IMR-90 (cell line): ENCODE results near the gene PAFAH1B2. TPM values are rescaled to one million over a fixed set of nuclear protein-coding genes. Genes with fewer than 3 reads are reported as not detected.

Experiments used
- ATAC-seq: fragments of 200-7000 bp; cut with Tn5 transposase; 2 replicates; pipeline ENCODE4 v1.9.1; 2020; ENCODE audit warnings: low read depth, mild to moderate bottlenecking, moderate library complexity
- BruUV-seq: library from RNA; stranded (reverse); fragments of 400-500 nt; replicated peaks from 2 replicates; lab custom pipeline; 2021; lab: Mats Ljungman, UMichigan
- CTCF ChIA-PET: fragments of 300-600 bp; formaldehyde crosslinking; extraction: SDS; loops from one replicate; lab custom pipeline; 2021; ENCODE audit warnings: antibody characterized with exemption; lab: Yijun Ruan, JAX
- POLR2A ChIA-PET: fragments of 300-600 bp; sonication (Branson Sonifier 250); formaldehyde crosslinking; loops from one replicate; lab custom pipeline; 2022; ENCODE audit warnings: antibody characterized with exemption; ENCODE audit not compliant: unreplicated experiment; lab: Charles Lee
- DNase-seq: peaks from one replicate; pipeline ENCODE4 v3.0.0; 2013
- H2AFZ ChIP-seq: replicated peaks from 2 replicates; pipeline ENCODE3; 2013; ENCODE audit warnings: low read length, mild to moderate bottlenecking; ENCODE audit not compliant: poor library complexity
- H2AK5ac ChIP-seq: 2 replicates; pipeline ENCODE4 v1.6.1; 2013; ENCODE audit warnings: low read depth, low read length, inconsistent platforms
- H2AK9ac ChIP-seq: replicated peaks from 2 replicates; pipeline ENCODE3; 2013; ENCODE audit warnings: mild to moderate bottlenecking, low read depth, low read length, moderate library complexity; ENCODE audit not compliant: poor library complexity
- H2BK120ac ChIP-seq: 2 replicates; pipeline ENCODE4 v1.6.1; 2013; ENCODE audit warnings: low read depth, low read length, inconsistent platforms
- H2BK15ac ChIP-seq: 3 replicates; pipeline ENCODE4 v1.6.1; 2013; ENCODE audit warnings: low read depth, low read length, inconsistent platforms
- H2BK20ac ChIP-seq: 2 replicates; pipeline ENCODE4 v1.6.1; 2013; ENCODE audit warnings: low read depth, mild to moderate bottlenecking, inconsistent platforms, low read length, moderate library complexity
- H2BK5ac ChIP-seq: 2 replicates; pipeline ENCODE4 v1.6.1; 2013; ENCODE audit warnings: mild to moderate bottlenecking, low read depth, low read length, inconsistent platforms; ENCODE audit not compliant: poor library complexity, severe bottlenecking
- H3K14ac ChIP-seq: replicated peaks from 2 replicates; pipeline ENCODE4 v1.6.1; 2013; ENCODE audit warnings: low read depth, low read length, inconsistent platforms
- H3K18ac ChIP-seq: 2 replicates; pipeline ENCODE4 v1.6.1; 2013; ENCODE audit warnings: low read depth, low read length, control low read depth
- H3K23ac ChIP-seq: 2 replicates; pipeline ENCODE4 v1.6.1; 2013; ENCODE audit warnings: low read depth, low read length, inconsistent platforms
- H3K27ac ChIP-seq: 2 replicates; pipeline ENCODE4 v1.5.1; 2013; ENCODE audit warnings: mild to moderate bottlenecking, control low read depth, low read length; ENCODE audit not compliant: insufficient read depth
- H3K27me3 ChIP-seq: 2 replicates; pipeline ENCODE4 v1.6.1; 2013; ENCODE audit warnings: low read length; ENCODE audit not compliant: control insufficient read depth, insufficient read depth
- H3K36me3 ChIP-seq: 2 replicates; pipeline ENCODE4 v1.6.1; 2013; ENCODE audit warnings: low read length, mixed read lengths; ENCODE audit not compliant: control insufficient read depth, insufficient read depth
- H3K4ac ChIP-seq: 2 replicates; pipeline ENCODE4 v1.6.1; 2013; ENCODE audit warnings: low read depth, low read length, inconsistent platforms
- H3K4me1 ChIP-seq: 2 replicates; pipeline ENCODE4 v1.6.1; 2013; ENCODE audit warnings: low read length, mixed read lengths; ENCODE audit not compliant: control insufficient read depth, insufficient read depth
- H3K4me2 ChIP-seq: 2 replicates; pipeline ENCODE4 v1.6.1; 2013; ENCODE audit warnings: low read depth, mild to moderate bottlenecking, control low read depth, low read length, moderate library complexity
- H3K4me3 ChIP-seq: 2 replicates; pipeline ENCODE4 v1.5.1; 2013; ENCODE audit warnings: low read depth, mild to moderate bottlenecking, control low read depth, low read length, moderate library complexity; ENCODE audit not compliant: insufficient read depth
- H3K56ac ChIP-seq: 2 replicates; pipeline ENCODE4 v1.6.1; 2013; ENCODE audit warnings: low read length, inconsistent platforms; ENCODE audit not compliant: insufficient read depth; ENCODE audit errors: extremely low read depth
- H3K79me1 ChIP-seq, 2 experiments: 2 replicates each; pipeline ENCODE4 v1.6.1; 2013; ENCODE audit warnings: low read length in 2 of 2, inconsistent platforms in 1 of 2, low read depth in 1 of 2
- H3K9ac ChIP-seq: 2 replicates; pipeline ENCODE4 v1.6.1; 2013; ENCODE audit warnings: low read depth, low read length, control low read depth
- H3K9me1 ChIP-seq: 2 replicates; pipeline ENCODE4 v1.6.1; 2013; ENCODE audit warnings: low read length, inconsistent platforms; ENCODE audit not compliant: insufficient read depth
- H3K9me3 ChIP-seq: 2 replicates; pipeline ENCODE4 v1.6.1; 2013; ENCODE audit warnings: low read length; ENCODE audit not compliant: control insufficient read depth, insufficient read depth
- H4K20me1 ChIP-seq: 2 replicates; pipeline ENCODE4 v1.6.1; 2013; ENCODE audit warnings: low read length, inconsistent platforms; ENCODE audit not compliant: insufficient read depth
- H4K5ac ChIP-seq: 2 replicates; pipeline ENCODE4 v1.6.1; 2013; ENCODE audit warnings: mild to moderate bottlenecking, low read depth, low read length, control low read depth
- H4K8ac ChIP-seq, 2 experiments: 2 replicates each; pipeline ENCODE4 v1.6.1; 2013; ENCODE audit warnings: low read depth in 2 of 2, low read length in 2 of 2, control low read depth in 1 of 2, inconsistent platforms in 1 of 2
- H4K91ac ChIP-seq: 2 replicates; pipeline ENCODE4 v1.6.1; 2013; ENCODE audit warnings: low read depth, low read length, inconsistent platforms; ENCODE audit not compliant: insufficient read depth
- POLR2A ChIP-seq: IDR thresholded peaks from 2 replicates; pipeline ENCODE4 v1.6.1; 2012; ENCODE audit warnings: mild to moderate bottlenecking, low read depth, low read length
- WGBS, 2 experiments: methylation state at CpG; one replicate each; pipeline versions ENCODE4 v1.1.5 to v1.1.7; 2013; ENCODE audit warnings: missing lambda C conversion rate in 2 of 2; ENCODE audit not compliant: insufficient read length in 1 of 2; ENCODE audit errors: extremely low coverage in 2 of 2; 5-methylcytosine and 5-hydroxymethylcytosine counted together
- dilution Hi-C: fragments of 300-500 bp; cut with HindIII; formaldehyde crosslinking; loops from one replicate; pipeline ENCODE4 v1.14.3; 2018; ENCODE audit warnings: low sequenced_read_pairs; ENCODE audit not compliant: unreplicated experiment
- in situ Hi-C: fragments of 300-500 bp; cut with MboI; formaldehyde crosslinking; loops from 3 replicates; pipeline ENCODE4 v1.14.3; 2019; ENCODE audit warnings: low sequenced_read_pairs, inconsistent platforms, mixed read lengths
- intact Hi-C: fragments of 100-400 bp; cut with micrococcal nuclease; formaldehyde crosslinking; loops from 2 replicates; pipeline ENCODE4 v1.10.0; 2022
- polyA plus RNA-seq, 3 experiments: library from polyadenylated mRNA; depleted of rRNA; stranded (reverse); fragments of >200 nt; gene quantifications; 2 replicates each; pipeline ENCODE4 v1.2.3, GENCODE V29; 2012; ENCODE audit warnings: low replicate concordance in 1 of 3
- total RNA-seq: library from RNA; depleted of rRNA; stranded (reverse); fragments of >200 nt; gene quantifications from 2 replicates; pipeline ENCODE4 v1.2.3, GENCODE V29; 2012

Gene PAFAH1B2
- total and polyA plus RNA-seq, 2 of the 4 experiments (the other 2 are of a cell fraction): 29.8 to 280 TPM

DNA sequence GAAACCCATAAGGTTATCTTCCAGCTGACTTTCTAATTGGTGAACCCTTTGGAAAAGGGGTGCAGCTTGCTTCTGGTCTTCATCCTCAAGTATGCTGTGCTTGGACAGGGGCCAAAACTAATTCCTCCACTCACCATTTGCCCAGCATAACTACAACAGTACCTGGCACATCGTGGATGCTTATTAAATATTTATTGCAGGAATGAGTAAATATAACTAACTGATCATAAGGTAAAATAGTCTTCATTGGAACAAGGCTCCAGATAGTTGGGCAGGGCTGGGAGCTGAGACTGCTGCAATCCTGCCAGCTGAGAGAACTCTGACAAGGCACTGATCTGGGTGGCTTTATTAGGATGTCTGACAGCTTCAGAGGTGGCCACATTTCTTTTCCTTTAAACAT lies 32.1 kb downstream of the PAFAH1B2 start:
- in situ Hi-C loops: no loop called here

More for the DNA sequence above, 32.1 kb downstream of the PAFAH1B2 start:
- Histone ChIP-seq H4K91ac (no peak overlapping the region), H2BK120ac (no peak overlapping the region), H3K79me1 (peaks cover 18 to 60% of the 10 kb centered on the region in 2 experiments), H3K9me3 (no peaks in the 10 kb centered on the region), H3K56ac (no peak overlapping the region), H2BK5ac (no peak overlapping the region), H3K4me3 (no peak overlapping the region), H3K9me1 (peaks cover 16% of the 10 kb centered on the region), H2BK15ac (no peak overlapping the region), H3K4me2 (no peak overlapping the region), H3K18ac (no peak overlapping the region), H3K4ac (no peak overlapping the region), H2BK20ac (no peak overlapping the region), H3K27me3 (no peaks in the 10 kb centered on the region), H3K27ac (no peak overlapping the region), H4K8ac (no peak overlapping the region), H3K14ac (no peak overlapping the region), H3K4me1 (peaks cover 19% of the 10 kb centered on the region), H3K36me3 (peaks cover 3% of the 10 kb centered on the region), H3K9ac (no peak overlapping the region), H3K23ac (no peak overlapping the region), H2AK5ac (no peak overlapping the region), H2AFZ (no peak overlapping the region), H4K20me1 (peaks cover under 1% of the 10 kb centered on the region; the same call in 1 of the 2 replicates), H2AK9ac (no peak overlapping the region), H4K5ac (no peak overlapping the region)
- TF ChIP-seq POLR2A: no peak
- no TSS peak for BruUV-seq
- CTCF ChIA-PET: no interaction called here
- intact Hi-C loops (no loop called here), dilution Hi-C loops (no loop called here)
- DNase-seq (no peak), ATAC-seq (no peak)
- WGBS, 2 experiments: no CpG with 5 or more reads among the region's 1 CpG
- POLR2A ChIA-PET: no interaction called here
